CD4-positive, alpha-beta T cell treated with Interleukin-1 beta for 1 hour (primary cell): ENCODE results near the gene EPPIN.

Experiments used
- DNase-seq, 2 donors: peaks; one replicate each; pipeline ENCODE4 v3.0.0-alpha.2; 2020 to 2022

Gene EPPIN

DNA sequence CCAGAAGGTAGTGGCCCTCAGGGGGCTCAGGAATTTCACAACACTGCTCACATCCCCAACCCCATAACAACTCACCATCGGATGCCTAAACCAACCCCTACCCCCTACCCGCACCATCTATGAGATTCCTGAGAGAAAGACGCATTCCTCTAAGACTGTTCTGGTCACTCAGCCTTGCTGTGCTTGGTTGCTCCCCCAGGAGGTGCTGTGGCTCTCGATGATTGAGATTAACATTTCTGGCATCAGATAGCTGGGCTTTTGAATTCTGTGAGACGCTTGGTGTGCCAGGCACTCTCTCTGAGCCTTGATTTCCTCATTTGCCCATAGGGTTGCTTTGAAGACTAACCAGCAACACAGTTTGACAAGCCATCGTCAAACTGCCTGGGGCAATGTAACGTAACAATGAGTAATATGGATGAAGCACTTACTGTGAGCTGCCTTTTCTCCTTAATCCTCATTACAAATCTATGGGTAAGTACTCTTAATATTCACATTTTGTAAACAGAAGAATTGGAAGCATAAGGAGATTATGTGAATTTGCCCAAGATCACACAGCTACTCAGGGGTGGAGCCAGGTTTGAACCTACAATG lies 8.9 kb downstream of the EPPIN start:
- DNase-seq = no peak

GRCh38 chr20:45527294-45527693 lies 19.9 kb downstream of the EPPIN start:
- no peak for DNase-seq

- no peak for DNase-seq
These were observed 23.4 kb downstream of the EPPIN start for GRCh38 chr20:45523821-45524220.

- no peak for DNase-seq
These were observed 28.9 kb downstream of the EPPIN start for GRCh38 chr20:45518282-45518681.

DNA sequence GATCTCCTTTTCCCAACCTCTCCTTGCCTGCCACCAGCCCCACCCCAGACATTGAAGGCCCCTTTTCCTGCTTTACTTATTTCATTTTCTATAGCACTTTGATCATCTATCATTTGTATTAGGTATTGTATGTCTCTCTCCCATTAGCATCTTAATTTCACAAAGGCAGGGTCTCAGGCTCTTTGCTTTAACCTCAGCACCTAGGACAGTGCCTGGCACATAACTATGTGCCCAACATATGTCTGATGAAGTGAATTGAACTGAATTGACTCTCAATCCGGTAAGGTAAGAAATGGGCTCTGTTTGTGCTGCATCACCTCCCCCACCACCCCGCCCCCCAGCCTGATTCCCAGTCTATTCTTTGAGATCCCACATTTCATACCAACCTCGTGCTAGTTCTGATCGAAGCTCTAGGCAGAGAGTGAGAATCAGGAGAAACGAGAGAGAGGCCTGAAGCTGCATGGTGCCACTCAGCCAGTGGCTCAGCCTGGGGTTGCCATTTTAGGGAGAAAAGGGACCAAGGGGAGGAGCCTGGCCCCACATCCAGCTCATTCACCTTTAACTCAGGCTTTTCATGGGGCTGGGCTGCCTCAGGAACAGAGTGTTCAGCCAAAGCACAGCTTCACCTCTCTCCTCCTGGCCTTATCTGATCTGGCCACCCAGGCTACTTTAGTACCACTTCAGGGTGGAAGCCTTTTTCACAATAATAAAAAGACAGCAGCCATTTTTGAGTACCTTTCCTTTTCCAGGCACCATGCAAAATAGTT lies 31.9 kb downstream of the EPPIN start, which contains the start of gene SPINT3:
TSS of gene SPINT3 (minus strand) at position 476 of the 767 bp plus-strand sequence. CDS start at position 462, 14 bp downstream.
- no peak for DNase-seq

DNA sequence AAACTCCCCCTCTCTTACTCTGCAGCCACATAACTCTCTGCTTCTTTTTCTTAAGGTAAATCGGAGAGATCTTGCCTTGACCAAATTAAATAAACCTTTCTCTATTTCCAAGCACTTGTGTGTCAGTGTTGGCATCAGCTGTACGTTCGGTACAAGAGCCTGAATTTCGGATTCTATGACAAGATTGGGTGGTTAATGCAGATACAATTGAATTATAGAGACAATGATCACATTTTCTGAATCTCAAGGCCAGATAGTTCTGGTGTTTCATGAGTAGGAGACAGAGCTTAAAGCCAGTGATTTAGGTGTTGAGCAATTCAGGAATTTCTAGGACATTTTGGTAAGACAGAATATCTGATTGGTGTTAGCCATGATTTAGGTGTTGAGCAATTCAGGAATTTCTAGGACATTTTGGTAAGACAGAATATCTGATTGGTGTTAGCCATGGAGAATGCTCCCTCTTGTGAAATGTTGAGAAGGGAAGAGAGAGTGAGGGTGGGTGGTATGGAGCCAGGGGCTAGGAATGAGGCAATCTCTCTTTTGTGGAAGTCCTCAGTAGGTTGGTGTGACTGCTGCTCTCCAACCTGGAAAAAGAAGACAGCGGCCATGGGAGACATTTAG lies 36.8 kb downstream of the EPPIN start:
- DNase-seq = no peak

DNA sequence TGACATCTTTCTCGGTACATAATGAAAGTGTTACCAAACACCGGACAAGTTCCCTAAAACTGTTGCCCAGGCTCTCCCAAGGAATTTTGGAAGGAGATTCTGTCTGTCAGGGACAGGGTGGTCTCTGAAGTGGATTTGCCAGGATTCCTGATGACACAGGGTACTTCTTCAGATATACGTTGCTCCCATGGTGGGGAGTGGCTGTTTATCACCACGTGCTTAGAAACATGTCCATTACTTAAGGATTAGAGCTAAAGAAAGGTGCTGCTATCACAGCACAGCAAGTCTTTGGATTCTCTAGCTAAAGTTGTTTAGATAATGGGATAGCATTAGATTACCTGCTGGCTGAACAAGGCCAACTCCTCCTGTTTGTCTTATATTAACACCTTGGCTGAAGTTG lies 38.1 kb downstream of the EPPIN start:
- no peak for DNase-seq

DNA sequence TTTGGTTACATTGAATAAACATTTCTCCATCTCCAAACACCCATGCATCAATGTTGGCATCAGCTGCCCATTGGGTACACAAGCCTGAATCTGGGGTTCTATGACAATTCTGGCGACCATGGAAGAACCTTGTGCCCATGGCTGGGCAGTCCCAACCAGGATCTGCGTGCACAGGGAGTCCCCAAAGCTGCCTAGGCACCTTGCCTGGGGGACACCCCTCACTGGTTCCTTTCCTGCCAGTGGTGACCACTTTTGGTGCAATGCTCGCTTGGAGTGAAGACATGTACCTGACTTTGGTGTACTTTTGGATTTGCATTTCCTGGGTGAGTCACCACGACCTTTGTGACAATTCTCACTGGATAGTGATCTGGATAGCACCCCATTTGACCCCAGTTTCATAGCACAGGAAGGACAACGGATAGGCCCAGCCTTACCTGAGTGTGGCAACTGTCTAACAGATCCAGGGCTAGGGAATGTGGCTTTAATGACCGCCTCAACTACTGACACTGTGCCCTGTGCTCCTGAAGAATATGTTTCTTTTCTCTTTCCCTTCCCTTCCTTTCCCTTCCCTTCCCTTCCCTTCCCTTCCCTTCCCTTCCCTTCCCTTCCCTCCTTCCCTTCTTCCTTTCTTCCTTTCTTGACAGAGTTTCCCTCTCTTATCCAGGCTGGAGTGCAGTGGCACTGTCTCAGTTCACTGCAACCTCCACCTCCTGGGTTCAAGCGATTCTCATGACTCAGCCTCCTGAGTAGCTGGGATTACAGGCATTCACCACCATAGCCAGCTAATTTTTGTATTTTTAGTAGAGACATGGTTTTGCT lies 38.9 kb downstream of the EPPIN start:
- no peak for DNase-seq

DNA sequence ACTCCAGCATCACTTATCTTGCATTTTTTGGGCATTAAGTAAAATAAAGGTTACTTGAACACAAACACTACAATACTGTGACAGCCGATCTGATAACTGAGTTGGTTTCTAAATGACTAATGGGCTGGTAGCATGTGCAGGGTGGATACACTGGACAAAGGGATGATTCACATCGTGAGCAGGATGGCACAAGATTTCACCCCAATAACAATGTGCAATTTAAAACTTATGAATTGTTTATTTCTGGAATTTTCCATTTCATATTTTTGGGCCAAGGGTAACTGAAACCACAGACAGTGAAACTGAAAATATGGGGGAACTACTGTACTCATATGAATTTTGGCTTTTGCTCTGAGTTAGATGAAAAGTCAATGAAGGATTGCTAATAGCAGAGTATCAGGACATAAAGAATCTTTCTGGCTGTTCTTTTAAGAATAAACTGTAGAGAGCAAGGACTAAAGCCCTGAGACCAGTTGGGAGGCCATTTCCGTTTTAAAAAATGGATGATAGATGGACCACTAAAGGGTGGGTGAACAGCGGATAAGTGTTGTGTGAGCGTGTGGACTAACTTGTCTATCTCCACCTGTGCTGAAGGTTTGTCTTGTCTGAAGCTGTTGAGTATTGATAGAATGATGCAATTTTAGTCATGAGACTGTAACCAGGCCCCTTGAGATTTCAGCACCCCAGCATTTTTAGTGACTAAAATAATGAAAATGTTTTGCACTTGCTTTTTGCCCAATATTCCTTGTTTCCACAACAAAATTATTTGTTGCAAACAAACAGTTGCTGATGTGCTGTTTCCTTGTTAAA lies 40.0 kb downstream of the EPPIN start:
- DNase-seq = no peak

- no peak for DNase-seq
These were observed 40.8 kb downstream of the EPPIN start for GRCh38 chr20:45506398-45506797.

GRCh38 chr20:45503403-45503802 lies 43.8 kb downstream of the EPPIN start:
- DNase-seq = no peak

- no peak for DNase-seq
These were observed 44.6 kb downstream of the EPPIN start for GRCh38 chr20:45502561-45502960.

- no peak for DNase-seq
These were observed 45.6 kb downstream of the EPPIN start for GRCh38 chr20:45501600-45501999.

DNA sequence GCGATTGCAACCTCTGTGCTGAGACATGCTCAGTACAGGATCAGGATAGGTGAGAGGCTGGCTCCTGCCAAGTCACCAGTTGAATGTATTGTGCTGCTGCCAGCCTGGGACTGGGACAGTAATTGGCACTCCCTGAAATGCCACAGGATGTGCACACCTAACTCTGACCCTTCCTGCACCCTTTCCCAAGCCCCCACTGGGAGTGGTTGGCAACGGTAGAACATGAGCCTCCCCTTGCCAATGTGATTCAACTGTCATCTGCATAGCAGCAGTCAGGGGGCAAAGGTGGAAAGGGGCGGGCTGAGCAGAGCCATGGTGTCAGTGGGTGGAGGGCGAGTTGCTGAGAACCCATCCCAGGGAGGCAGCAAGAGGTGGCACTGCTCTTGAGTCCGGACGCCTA lies 47.2 kb downstream of the EPPIN start:
- DNase-seq = no peak

- DNase-seq = no peak
These were observed 49.2 kb downstream of the EPPIN start for GRCh38 chr20:45497971-45498494.

DNA sequence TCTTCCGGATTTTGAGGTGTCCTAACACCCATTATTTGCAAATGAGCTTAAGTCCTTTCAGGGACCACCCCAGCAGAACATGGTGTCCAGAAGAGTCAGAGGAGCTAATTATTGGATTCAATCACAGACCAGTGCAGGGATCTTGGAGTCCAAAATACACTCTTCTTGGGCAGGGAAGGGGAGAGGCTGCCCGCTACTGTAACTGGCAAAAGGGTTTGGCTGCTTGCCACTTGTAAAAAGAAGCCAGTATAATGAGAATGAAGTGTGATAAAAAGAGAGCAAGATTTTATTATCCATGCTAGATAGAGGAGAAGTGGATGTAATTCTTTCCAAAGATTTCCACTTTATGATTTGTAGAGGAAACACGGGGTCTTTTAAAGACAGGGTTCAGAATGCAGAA lies 51.0 kb downstream of the EPPIN start:
- DNase-seq = no peak

GRCh38 chr20:45495501-45495941 lies 51.7 kb downstream of the EPPIN start:
- peak in 1 of 2 donors; percentile 2 for DNase-seq
